OCI-LY3 (cell line): Measurements from ENCODE around the gene ARHGEF25.

Source experiments
- H2AFZ ChIP-seq: fragments of 200-600, 300-600 bp; shearing (Covaris generic); 2 replicates; pipeline ENCODE4 v1.6.0; 2014; ENCODE audit warnings: antibody characterized with exemption, low read depth, low read length
- H3K27ac ChIP-seq: fragments of 200-600, 300-600 bp; sonication (generic); 2 replicates; pipeline ENCODE4 v1.5.1; 2014; ENCODE audit warnings: mild to moderate bottlenecking, low read length, moderate library complexity, mixed read lengths
- H3K27me3 ChIP-seq: fragments of 200-600, 300-600 bp; sonication (generic); 2 replicates; pipeline ENCODE4 v1.6.1; 2014; ENCODE audit warnings: low read depth, low read length, mixed read lengths
- H3K36me3 ChIP-seq: fragments of 200-600, 300-600 bp; sonication (generic); replicated peaks from 2 replicates; pipeline ENCODE3; 2014; ENCODE audit warnings: low read depth, low read length, mixed read lengths
- H3K4me1 ChIP-seq: fragments of 300-600, 200-600 bp; sonication (generic); 2 replicates; pipeline ENCODE4 v1.6.1; 2014; ENCODE audit warnings: low read length, mixed read lengths
- H3K4me2 ChIP-seq: fragments of 200-600, 300-600 bp; sonication (generic); 2 replicates; pipeline ENCODE4 v1.6.1; 2014; ENCODE audit warnings: low read length, mixed read lengths
- H3K4me3 ChIP-seq: fragments of 300-600, 200-600 bp; sonication (generic); 2 replicates; pipeline ENCODE4 v1.5.1; 2014; ENCODE audit warnings: antibody characterized with exemption, mild to moderate bottlenecking, low read length, moderate library complexity
- H3K79me2 ChIP-seq: fragments of 300-600, 200-600 bp; shearing (Covaris generic); 2 replicates; pipeline ENCODE4 v1.6.1; 2014; ENCODE audit warnings: mild to moderate bottlenecking, low read length, mixed read lengths
- H3K9ac ChIP-seq: fragments of 300-600, 200-600 bp; shearing (Covaris generic); 2 replicates; pipeline ENCODE4 v1.6.0; 2014; ENCODE audit warnings: mild to moderate bottlenecking, low read length, moderate library complexity
- H3K9me3 ChIP-seq: fragments of 200-600, 300-600 bp; shearing (Covaris generic); 2 replicates; pipeline ENCODE4 v1.6.1; 2014; ENCODE audit warnings: low read length, mixed read lengths; ENCODE audit not compliant: insufficient read depth
- H4K20me1 ChIP-seq: fragments of 200-600, 300-600 bp; sonication (generic); 2 replicates; pipeline ENCODE4 v1.6.1; 2016; ENCODE audit warnings: low read length, mixed read lengths; ENCODE audit not compliant: insufficient read depth
- CTCF ChIP-seq: fragments of 200-600, 300-600 bp; sonication (generic); IDR thresholded peaks from 2 replicates; pipeline ENCODE4 v1.5.1; 2014; ENCODE audit warnings: antibody characterized with exemption, low read length, low read depth
- EZH2phosphoT487 ChIP-seq: fragments of 200-600 bp; shearing (Covaris generic); IDR thresholded peaks from 2 replicates; pipeline ENCODE4 v1.6.1; 2018; ENCODE audit warnings: antibody characterized with exemption, mixed run types, low read depth

The ARHGEF25 gene

GRCh38 chr12:57590864-57591781 lies 20.1 kb upstream of the ARHGEF25 start, which contains the start of gene PIP4K2C:
Gene PIP4K2C (plus strand): TSS chr12:57591192. CDS start chr12:57591290, 98 bp downstream.
- peak within 1 kb of the TSS; percentile 100 for H3K4me2 ChIP-seq
- peak within 1 kb of the TSS; percentile 92 for H2AFZ ChIP-seq
- H3K27ac ChIP-seq = no peak within 1 kb of the TSS
- H3K4me1 ChIP-seq = peaks cover 17% of the 10 kb centered on the region
- peak within 1 kb of the TSS; percentile 74 for H3K9ac ChIP-seq
- no peak for TF ChIP-seq CTCF
- no peak for TF ChIP-seq EZH2phosphoT487
- H3K36me3 ChIP-seq = no peaks in the 10 kb centered on the region
- peaks cover 15% of the 10 kb centered on the region for H3K27me3 ChIP-seq
- H3K9me3 ChIP-seq = no peaks in the 10 kb centered on the region
- H4K20me1 ChIP-seq = no peaks in the 10 kb centered on the region
- peaks cover 17% of the 10 kb centered on the region for H3K79me2 ChIP-seq
- H3K4me3 ChIP-seq = peak within 1 kb of the TSS; percentile 99

GRCh38 chr12:57591782-57592325 lies 19.4 kb upstream of the ARHGEF25 start:
- Histone ChIP-seq H3K36me3 (no peaks in the 10 kb centered on the region), H3K9me3 (no peaks in the 10 kb centered on the region), H3K9ac (peak overlapping the region; percentile 74), H3K4me3 (peak overlapping the region; percentile 99), H3K4me2 (peak overlapping the region; percentile 100), H3K79me2 (peaks cover 17% of the 10 kb centered on the region), H3K27me3 (peaks cover 13% of the 10 kb centered on the region), H2AFZ (no peak overlapping the region; the same call in 1 of the 2 replicates), H3K4me1 (peaks cover 17% of the 10 kb centered on the region), H4K20me1 (no peaks in the 10 kb centered on the region), H3K27ac (no peak overlapping the region)
- TF ChIP-seq CTCF (no peak), EZH2phosphoT487 (no peak)

- no peak overlapping the region for H3K4me2 ChIP-seq
- H3K36me3 ChIP-seq = no peaks in the 10 kb centered on the region
- H3K9ac ChIP-seq = no peak overlapping the region
- peaks cover 17% of the 10 kb centered on the region for H3K79me2 ChIP-seq
- no peak overlapping the region for H3K27ac ChIP-seq
- H3K4me1 ChIP-seq = peaks cover 17% of the 10 kb centered on the region
- no peak overlapping the region for H2AFZ ChIP-seq
- H3K4me3 ChIP-seq = no peak overlapping the region
- H4K20me1 ChIP-seq = no peaks in the 10 kb centered on the region
- peaks cover 8% of the 10 kb centered on the region; the same call in 1 of the 2 replicates for H3K27me3 ChIP-seq
- H3K9me3 ChIP-seq = no peaks in the 10 kb centered on the region
- TF ChIP-seq EZH2phosphoT487 (no peak), CTCF (no peak)
Measured at GRCh38 chr12:57592551-57593165, 18.6 kb upstream of the ARHGEF25 start.

- Histone ChIP-seq H3K27ac (no peak overlapping the region), H3K9ac (no peak overlapping the region), H3K4me3 (no peak overlapping the region), H3K27me3 (peaks cover 2% of the 10 kb centered on the region; the same call in 1 of the 2 replicates), H4K20me1 (no peaks in the 10 kb centered on the region), H2AFZ (no peak overlapping the region), H3K79me2 (peaks cover 17% of the 10 kb centered on the region), H3K36me3 (no peaks in the 10 kb centered on the region), H3K4me2 (no peak overlapping the region), H3K9me3 (no peaks in the 10 kb centered on the region), H3K4me1 (peaks cover 17% of the 10 kb centered on the region)
- TF ChIP-seq EZH2phosphoT487 (no peak), CTCF (no peak)
Measured at GRCh38 chr12:57593187-57593586, 18.0 kb upstream of the ARHGEF25 start.
